Transverse colon (tissue), 4 donors: ENCODE data around the gene DEDD2. TPM values are rescaled to one million over a fixed set of nuclear protein-coding genes. Genes with fewer than 3 reads are reported as not detected.

ENCODE experiments used
- DNase-seq: peaks from one replicate; pipeline ENCODE4 v3.0.0-alpha.2; 2019
- H3K27ac ChIP-seq, 4 donors: fragments of 200-600 bp; sonication (generic); 2 replicates each; pipeline ENCODE4 v1.5.1; 2016 to 2018; ENCODE audit warnings: inconsistent platforms in 4 of 4
- H3K27me3 ChIP-seq: fragments of 200-600 bp; sonication (generic); 2 replicates; pipeline ENCODE4 v1.5.1; 2017; ENCODE audit warnings: inconsistent platforms
- H3K36me3 ChIP-seq, 4 donors: fragments of 200-600 bp; sonication (generic); 2 replicates each; pipeline ENCODE4 v1.5.1; 2017 to 2019; ENCODE audit warnings: inconsistent platforms in 4 of 4
- H3K4me1 ChIP-seq, 4 donors: fragments of 200-600 bp; sonication (generic); 2 replicates each; pipeline ENCODE4 v1.5.1; 2017 to 2020; ENCODE audit warnings: inconsistent platforms in 4 of 4
- H3K4me3 ChIP-seq, 4 donors: fragments of 200-600 bp; sonication (generic); 1 replicate in 1 of 4; 2 replicates in 3 of 4; pipeline versions ENCODE4 v1.5.1 to v1.6.1; 2017 to 2019; ENCODE audit warnings: inconsistent platforms in 4 of 4
- H3K9me3 ChIP-seq, 2 donors: fragments of 200-600 bp; sonication (generic); 2 replicates each; pipeline ENCODE4 v1.5.1; 2017 to 2019; ENCODE audit warnings: inconsistent platforms in 2 of 2
- CTCF ChIP-seq, 5 experiments: fragments of 200-600 bp in 3 of 5; fragments of 450-650 bp in 2 of 5; sonication (generic) in 3 of 5; IDR thresholded peaks; 1 replicate in 2 of 5; 2 replicates in 3 of 5; pipeline ENCODE4 v1.5.1; 2016 to 2017; ENCODE audit warnings: antibody characterized with exemption in 5 of 5, inconsistent platforms in 3 of 5, mild to moderate bottlenecking in 2 of 5, moderate library complexity in 1 of 5
- EP300 ChIP-seq: sonication (generic); formaldehyde crosslinking; IDR thresholded peaks from one replicate; pipeline ENCODE4 v1.6.1; 2017; ENCODE audit warnings: antibody characterized with exemption, low read depth
- POLR2A ChIP-seq: fragments of 450-650 bp; IDR thresholded peaks from one replicate; pipeline ENCODE4 v1.6.1; 2016; ENCODE audit warnings: antibody characterized with exemption, mild to moderate bottlenecking, moderate library complexity
- POLR2AphosphoS5 ChIP-seq, 3 donors: sonication (generic); formaldehyde crosslinking; IDR thresholded peaks; one replicate each; pipeline ENCODE4 v1.6.1; 2016; ENCODE audit warnings: antibody characterized with exemption in 3 of 3
- WGBS, 2 donors: methylation state at CpG; one replicate each; pipeline ENCODE4 v1.1.5; 2018; ENCODE audit warnings: low coverage in 1 of 2; 5-methylcytosine and 5-hydroxymethylcytosine counted together
- in situ Hi-C, 4 donors: fragments of 200-750 bp; cut with MboI; loops; one replicate each; pipeline versions ENCODE4 v1.15.0 to v1.15.1; 2017; ENCODE audit warnings: low sequenced_read_pairs in 3 of 4, low pct_ligation_motif_present in 1 of 4, low pct_unique_long_range_greater_than_20kb in 1 of 4
- intact Hi-C: fragments of 100-400 bp; cut with DNase I; formaldehyde crosslinking; loops from one replicate; pipeline ENCODE4 v1.15.1; 2023; ENCODE audit warnings: low total_unique reads
- total RNA-seq, 4 donors: library from RNA; depleted of rRNA; stranded (reverse); fragments of >200 nt; gene quantifications; one replicate each; pipeline ENCODE4 v1.1.0, GENCODE V29; 2016

DEDD2 gene
- total RNA-seq, 4 donors from 2014 or later, result 52.2 to 90.8 (median 63.0) TPM

DNA sequence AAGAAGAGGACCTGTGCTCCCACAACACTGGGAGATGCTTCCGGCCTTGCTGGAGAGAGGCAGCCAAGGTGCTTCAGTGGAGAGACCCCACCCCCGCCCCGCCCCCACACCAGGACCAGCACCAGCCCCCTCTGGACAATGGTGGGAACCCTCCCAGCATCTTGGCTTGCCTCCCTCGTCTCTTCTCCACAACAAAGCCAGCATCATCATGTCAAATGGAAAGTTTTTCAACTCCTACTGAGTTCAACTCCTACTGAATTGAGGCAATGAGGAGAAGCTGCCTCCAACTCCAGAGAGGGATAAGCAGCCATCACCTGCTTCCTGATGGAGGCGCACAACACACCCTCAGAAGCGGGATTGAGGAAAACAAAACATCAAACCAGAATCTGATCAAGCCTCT, 12.8 kb downstream of the DEDD2 start:
- intact Hi-C loops, result no loop called here
- in situ Hi-C loops, result no loop called here
- H3K27me3 ChIP-seq, result no peaks in the 10 kb centered on the region
- H3K36me3 ChIP-seq, result peaks cover 0 to 26% (median 5%) of the 10 kb centered on the region in 4 donors
- H3K9me3 ChIP-seq, result no peaks in the 10 kb centered on the region
- TF ChIP-seq EP300 (no peak), CTCF (IDR thresholded peaks at IDR 0.05) (no peak), POLR2AphosphoS5 (IDR thresholded peaks at IDR 0.05) (no peak), POLR2A (no peak)
- no peak overlapping the region for H3K4me3 ChIP-seq
- WGBS, 2 donors, result 85 to 91% methylated on average over 6 of the region's 6 CpGs
- no peak for DNase-seq
- peaks cover 0 to 20% (median 3%) of the 10 kb centered on the region in 4 donors for H3K4me1 ChIP-seq
- H3K27ac ChIP-seq, result no peak overlapping the region

GRCh38 chr19:42203700-42204099, 13.8 kb downstream of the DEDD2 start:
- intact Hi-C loops, result no loop called here
- WGBS, 2 donors, result 77% methylated on average over 2 of the region's 2 CpGs; no CpG with 5 or more reads in 1 of the 2 donors

DNA sequence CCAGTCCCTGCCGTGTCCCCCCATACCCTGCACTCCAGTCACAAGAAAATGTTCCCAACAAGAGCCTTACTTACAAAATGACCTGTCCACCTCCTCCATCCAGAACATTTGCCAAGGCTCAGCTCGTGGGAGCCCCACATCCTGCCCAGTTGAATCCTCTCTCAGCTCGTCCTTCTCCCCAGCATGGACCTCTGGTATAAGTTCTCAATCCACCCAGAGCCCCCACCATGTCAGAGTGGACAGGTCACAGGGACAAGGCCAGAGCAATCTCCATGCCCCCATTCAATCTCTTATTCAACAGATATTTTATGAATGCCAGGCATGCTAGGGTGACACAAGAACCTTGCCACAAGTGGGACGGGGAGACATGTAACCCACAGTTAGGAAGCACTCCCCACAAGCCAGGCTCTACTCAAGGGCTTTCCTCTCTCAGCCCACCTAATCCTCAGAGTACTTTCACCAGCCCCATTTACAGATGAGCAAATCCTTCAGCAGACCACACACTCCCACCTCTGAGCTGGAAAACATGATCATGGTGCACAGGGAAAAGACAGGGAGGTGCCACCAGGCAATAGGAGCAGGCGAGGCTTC, 15.1 kb downstream of the DEDD2 start:
- intact Hi-C loops, result no loop called here
- 64 to 74% methylated on average over 3 to 5 of the region's 5 CpGs for WGBS, 2 donors

More at GRCh38 chr19:42203700-42204099, 13.8 kb downstream of the DEDD2 start:
- H3K36me3 ChIP-seq, result peaks cover 0 to 23% (median 9%) of the 10 kb centered on the region in 4 donors
- no peak for DNase-seq
- in situ Hi-C loops, result no loop called here
- H3K4me1 ChIP-seq, result peaks cover 0 to 27% (median 3%) of the 10 kb centered on the region in 4 donors
- no peaks in the 10 kb centered on the region for H3K9me3 ChIP-seq
- TF ChIP-seq POLR2A, result no peak
- TF ChIP-seq EP300, result no peak
- TF ChIP-seq POLR2AphosphoS5 (IDR thresholded peaks at IDR 0.05), result no peak
- TF ChIP-seq CTCF (IDR thresholded peaks at IDR 0.05), result no peak
- no peak overlapping the region for H3K27ac ChIP-seq
- H3K4me3 ChIP-seq, result no peak overlapping the region
- no peaks in the 10 kb centered on the region for H3K27me3 ChIP-seq

More for the DNA sequence above, 15.1 kb downstream of the DEDD2 start:
- Histone ChIP-seq H3K27me3 (no peaks in the 10 kb centered on the region), H3K4me1 (peaks cover 3 to 37% (median 4%) of the 10 kb centered on the region in 4 donors), H3K36me3 (peaks cover 0 to 23% (median 10%) of the 10 kb centered on the region in 4 donors), H3K4me3 (no peak overlapping the region), H3K27ac (peak overlapping the region in 3 of 4 donors; percentile 18 to 66 (median 38)), H3K9me3 (no peaks in the 10 kb centered on the region)
- DNase-seq, result no peak
- in situ Hi-C loops, result no loop called here
- no peak for TF ChIP-seq POLR2AphosphoS5 (IDR thresholded peaks at IDR 0.05)
- no peak for TF ChIP-seq POLR2A
- no peak for TF ChIP-seq CTCF (IDR thresholded peaks at IDR 0.05)
- no peak for TF ChIP-seq EP300
